MM.1S (cell line): ENCODE measurements around the gene SLC26A11.

ENCODE experiments used
- CTCF ChIP-seq: fragments of 300-600 bp; sonication (generic); IDR thresholded peaks from 2 replicates; pipeline ENCODE4 v1.5.1; 2016; ENCODE audit warnings: antibody characterized with exemption, low read length, mixed read lengths
- EZH2 ChIP-seq: fragments of 300-600 bp; sonication (generic); optimal IDR thresholded peaks from 2 replicates; pipeline ENCODE3; 2017; ENCODE audit warnings: low read depth, mild to moderate bottlenecking, antibody characterized with exemption, low read length, mixed read lengths
- EZH2phosphoT487 ChIP-seq: fragments of 300-600 bp; sonication (generic); IDR thresholded peaks from 2 replicates; pipeline ENCODE4 v1.6.1; 2018; ENCODE audit warnings: antibody characterized with exemption, low read length

- TF ChIP-seq EZH2: no peak
- no peak for TF ChIP-seq CTCF
- no peak for TF ChIP-seq EZH2phosphoT487
Measured at GRCh38 chr17:80225230-80225629, 5.0 kb downstream of the SLC26A11 start.
